LNCaP clone FGC (cell line): ENCODE results near the gene ITPR2.
A peak's percentile ranks its signal among the peaks of the same experiment; 100 is the strongest.

Source experiments
- DNase-seq: peaks from one replicate; pipeline ENCODE4 v3.0.0-alpha.2; 2011; ENCODE audit warnings: low read depth
- H3K4me3 ChIP-seq: 2 replicates; pipeline ENCODE4 v1.5.1; 2011; ENCODE audit warnings: mild to moderate bottlenecking, low read depth, low read length, control low read depth
- CTCF ChIP-seq: IDR thresholded peaks from 2 replicates; pipeline ENCODE4 v1.5.1; 2012; ENCODE audit warnings: mild to moderate bottlenecking; ENCODE audit not compliant: control insufficient read depth, insufficient read depth; ENCODE audit errors: extremely low read depth

Gene ITPR2

GRCh38 chr12:26499979-26500640 lies 332.9 kb downstream of the ITPR2 start:
- no peak for TF ChIP-seq CTCF
- no peak overlapping the region for H3K4me3 ChIP-seq
- DNase-seq: no peak

- no peak for DNase-seq
- H3K4me3 ChIP-seq: no peak overlapping the region
- no peak for TF ChIP-seq CTCF
These were observed 336.8 kb downstream of the ITPR2 start for GRCh38 chr12:26496170-26496569.

- no peak overlapping the region for H3K4me3 ChIP-seq
- TF ChIP-seq CTCF: no peak
These were observed 339.3 kb downstream of the ITPR2 start for GRCh38 chr12:26493656-26494055.

GRCh38 chr12:26492406-26492805 lies 340.6 kb downstream of the ITPR2 start:
- DNase-seq: no peak
- TF ChIP-seq CTCF: no peak
- H3K4me3 ChIP-seq: no peak overlapping the region

More at GRCh38 chr12:26493656-26494055, 339.3 kb downstream of the ITPR2 start:
- peak; percentile 8 for DNase-seq

- DNase-seq: no peak
- no peak for TF ChIP-seq CTCF
- H3K4me3 ChIP-seq: no peak overlapping the region
These were observed 343.1 kb downstream of the ITPR2 start for GRCh38 chr12:26489908-26490307.

GRCh38 chr12:26488351-26488750 lies 344.6 kb downstream of the ITPR2 start:
- no peak overlapping the region for H3K4me3 ChIP-seq
- no peak for DNase-seq
- no peak for TF ChIP-seq CTCF

GRCh38 chr12:26473291-26473690 lies 359.7 kb downstream of the ITPR2 start:
- no peak for TF ChIP-seq CTCF
- H3K4me3 ChIP-seq: no peak overlapping the region
- DNase-seq: no peak
